GM19468 (cell line): ENCODE data around the gene NDUFB7.
"Not testable (repeated sequence)": the region's sequence is repeated elsewhere in the genome, so short reads cannot be mapped to it uniquely, and the experiment has no call there.

Source experiments
- ATAC-seq: cut with Tn5 transposase; IDR thresholded peaks from one replicate; pipeline ENCODE4 v1.9.1; 2021; ENCODE audit warnings: mild to moderate bottlenecking, moderate library complexity, moderate number of reproducible peaks; ENCODE audit not compliant: unreplicated experiment; ENCODE audit errors: extremely low read depth

Gene NDUFB7

GRCh38 chr19:14554382-14554812 is 17.5 kb downstream of the NDUFB7 start:
- no peak for ATAC-seq

GRCh38 chr19:14553939-14554243 is 18.0 kb downstream of the NDUFB7 start:
- no peak for ATAC-seq

GRCh38 chr19:14553042-14553938 is 18.6 kb downstream of the NDUFB7 start:
- ATAC-seq: no peak

GRCh38 chr19:14552006-14552360 is 19.9 kb downstream of the NDUFB7 start:
- ATAC-seq: not testable (repeated sequence)

GRCh38 chr19:14551134-14552005 is 20.5 kb downstream of the NDUFB7 start:
- ATAC-seq: not testable (repeated sequence)

GRCh38 chr19:14550201-14550754 is 21.6 kb downstream of the NDUFB7 start:
- ATAC-seq: no peak

- no peak for ATAC-seq
Observed at GRCh38 chr19:14545716-14546082, 26.2 kb downstream of the NDUFB7 start.

GRCh38 chr19:14544977-14545715 is 26.7 kb downstream of the NDUFB7 start:
- no peak for ATAC-seq

- ATAC-seq: no peak
Observed at GRCh38 chr19:14544047-14544446, 27.8 kb downstream of the NDUFB7 start.

GRCh38 chr19:14542711-14543328 is 29.0 kb downstream of the NDUFB7 start:
- ATAC-seq: no peak

- not testable (repeated sequence) for ATAC-seq
Observed at GRCh38 chr19:14541979-14542378, 29.9 kb downstream of the NDUFB7 start.

- ATAC-seq: no peak
Observed at GRCh38 chr19:14540741-14541525, 30.9 kb downstream of the NDUFB7 start.

- no peak for ATAC-seq
Observed at GRCh38 chr19:14536926-14537692, 34.8 kb downstream of the NDUFB7 start.

GRCh38 chr19:14533450-14533849 is 38.4 kb downstream of the NDUFB7 start:
- no peak for ATAC-seq

- no peak for ATAC-seq
Observed at GRCh38 chr19:14530506-14530905, 41.4 kb downstream of the NDUFB7 start.

- no peak for ATAC-seq
Observed at GRCh38 chr19:14530005-14530348, 41.9 kb downstream of the NDUFB7 start.

GRCh38 chr19:14529254-14530004 is 42.4 kb downstream of the NDUFB7 start, which contains the start of gene TECR:
Gene TECR (plus strand): TSS chr19:14529594. CDS start chr19:14529697, 103 bp downstream.
- peak; percentile 86 for ATAC-seq
